Activated B cell treated with CpG ODN at 0.5 μM for 24 hours (primary cell): ENCODE results near the gene IL37. TPM values are rescaled to one million over a fixed set of nuclear protein-coding genes. Genes with fewer than 3 reads are reported as not detected.
"Not testable (repeated sequence)": the region's sequence is repeated elsewhere in the genome, so short reads cannot be mapped to it uniquely, and the experiment has no call there.

Source experiments
- ATAC-seq: fragments of 200-7000 bp; cut with Tn5 transposase; one replicate; pipeline ENCODE4 v1.10.0; 2021; ENCODE audit warnings: low read depth, mild to moderate bottlenecking, moderate library complexity
- CTCF ChIA-PET: fragments of 350-600 bp; sonication (Branson Sonifier 250); formaldehyde crosslinking; loops from one replicate; lab custom pipeline; 2021; ENCODE audit warnings: antibody characterized with exemption; lab: Charles Lee
- POLR2A ChIA-PET: fragments of 350-600 bp; sonication (Branson Sonifier 250); formaldehyde crosslinking; loops from one replicate; lab custom pipeline; 2021; ENCODE audit warnings: antibody characterized with exemption; lab: Charles Lee
- DNase-seq: peaks from one replicate; pipeline ENCODE4 v3.0.0; 2022
- H3K27ac Mint-ChIP-seq: one replicate; pipeline ENCODE4 v1.8.0; 2020; ENCODE audit warnings: mixed read lengths
- H3K27me3 Mint-ChIP-seq: one replicate; pipeline ENCODE4 v1.8.0; 2021; ENCODE audit warnings: mixed read lengths
- H3K36me3 Mint-ChIP-seq: one replicate; pipeline ENCODE4 v1.8.0; 2021; ENCODE audit warnings: low read depth, mixed read lengths
- H3K4me1 Mint-ChIP-seq: one replicate; pipeline ENCODE4 v1.8.0; 2021; ENCODE audit warnings: mixed read lengths
- H3K4me3 Mint-ChIP-seq: one replicate; pipeline ENCODE4 v1.8.0; 2020; ENCODE audit warnings: mild to moderate bottlenecking, mixed read lengths
- H3K9me3 Mint-ChIP-seq: one replicate; pipeline ENCODE4 v1.8.0; 2020; ENCODE audit warnings: mixed read lengths
- CTCF ChIP-seq: fragments of 200-600 bp; IDR thresholded peaks from one replicate; pipeline ENCODE4 v1.8.0; 2022; ENCODE audit warnings: antibody characterized with exemption, mild to moderate bottlenecking
- intact Hi-C: fragments of 100-400 bp; cut with micrococcal nuclease; formaldehyde crosslinking; loops from one replicate; pipeline ENCODE4 v1.15.1; 2024
- total RNA-seq: library from RNA; stranded (reverse); gene quantifications from 2 replicates; pipeline ENCODE4 v1.2.3, GENCODE V29; 2022

IL37 gene
- total RNA-seq, 1 donor from 2014 or later, result not detected

GRCh38 chr2:112906276-112906675 is 4.7 kb upstream of the IL37 start:
- DNase-seq (no peak), ATAC-seq (no peak)
- Mint-ChIP-seq H3K9me3 (peaks cover 4% of the 10 kb centered on the region), H3K4me3 (no peak overlapping the region), H3K4me1 (no peaks in the 10 kb centered on the region), H3K27me3 (peaks cover 4% of the 10 kb centered on the region), H3K27ac (no peak overlapping the region), H3K36me3 (no peaks in the 10 kb centered on the region)
- no peak for TF ChIP-seq CTCF
- ChIA-PET POLR2A (no interaction called here), CTCF (no interaction called here)
- intact Hi-C loops, result no loop called here

GRCh38 chr2:112907001-112907949 is 3.7 kb upstream of the IL37 start:
- H3K27me3 Mint-ChIP-seq, result peaks cover 4% of the 10 kb centered on the region

GRCh38 chr2:112908559-112908958 is 2.4 kb upstream of the IL37 start:
- intact Hi-C loops, H3K27ac Mint-ChIP-seq, DNase-seq, H3K36me3 Mint-ChIP-seq, POLR2A ChIA-PET, H3K4me1 Mint-ChIP-seq, H3K27me3 Mint-ChIP-seq, ATAC-seq, H3K9me3 Mint-ChIP-seq, H3K4me3 Mint-ChIP-seq, CTCF ChIA-PET: not testable (repeated sequence)

More at GRCh38 chr2:112907001-112907949, 3.7 kb upstream of the IL37 start:
- H3K9me3 Mint-ChIP-seq, result peaks cover 4% of the 10 kb centered on the region
- intact Hi-C loops, result no loop called here
- ChIA-PET POLR2A (interaction anchor here (0.8 kb wide), 1 partner anchor 16 kb away, joined by 3 read pairs; no protein-coding TSS in a partner anchor), CTCF (no interaction called here)
- no peaks in the 10 kb centered on the region for H3K36me3 Mint-ChIP-seq
- no peak overlapping the region for H3K4me3 Mint-ChIP-seq
- ATAC-seq (no peak), DNase-seq (no peak)
- H3K27ac Mint-ChIP-seq, result no peak overlapping the region
- TF ChIP-seq CTCF, result no peak
- no peaks in the 10 kb centered on the region for H3K4me1 Mint-ChIP-seq

- TF ChIP-seq CTCF, result no peak
- no peak overlapping the region for H3K4me3 Mint-ChIP-seq
- no peaks in the 10 kb centered on the region for H3K4me1 Mint-ChIP-seq
- CTCF ChIA-PET, result no interaction called here
- POLR2A ChIA-PET, result no interaction called here
- no peaks in the 10 kb centered on the region for H3K36me3 Mint-ChIP-seq
- ATAC-seq (no peak), DNase-seq (no peak)
- intact Hi-C loops, result no loop called here
- no peaks in the 10 kb centered on the region for H3K27me3 Mint-ChIP-seq
- peaks cover 4% of the 10 kb centered on the region for H3K9me3 Mint-ChIP-seq
- no peak overlapping the region for H3K27ac Mint-ChIP-seq
These were observed 746 bp upstream of the IL37 start for GRCh38 chr2:112910219-112910618.

- no peak for TF ChIP-seq CTCF
- Mint-ChIP-seq H3K4me1 (no peaks in the 10 kb centered on the region), H3K27me3 (no peaks in the 10 kb centered on the region), H3K9me3 (peaks cover 4% of the 10 kb centered on the region), H3K27ac (no peak overlapping the region), H3K4me3 (no peak overlapping the region), H3K36me3 (no peaks in the 10 kb centered on the region)
- ATAC-seq (no peak), DNase-seq (no peak)
- ChIA-PET POLR2A (no interaction called here), CTCF (no interaction called here)
- intact Hi-C loops, result no loop called here
These were observed 1.4 kb downstream of the IL37 start for GRCh38 chr2:112912403-112912802.
